GM21381 (cell line): ENCODE data around the gene ARL17A.
"Not testable (repeated sequence)": the region's sequence is repeated elsewhere in the genome, so short reads cannot be mapped to it uniquely, and the experiment has no call there.

Experiments
- ATAC-seq: cut with Tn5 transposase; IDR thresholded peaks from one replicate; pipeline ENCODE4 v1.9.1; 2021; ENCODE audit warnings: mild to moderate bottlenecking, moderate library complexity; ENCODE audit not compliant: unreplicated experiment

ARL17A gene

GRCh38 chr17:46579083-46580075, at the start of gene ARL17A:
Gene ARL17A (minus strand): TSS chr17:46579691. CDS start chr17:46576322, 3,369 bp downstream.
- peak; percentile 92 for ATAC-seq

- ATAC-seq = not testable (repeated sequence)
Observed at GRCh38 chr17:46628753-46629436, 49.4 kb upstream of the ARL17A start.

- ATAC-seq = not testable (repeated sequence)
Observed at GRCh38 chr17:46627452-46627851, 48.0 kb upstream of the ARL17A start.

DNA sequence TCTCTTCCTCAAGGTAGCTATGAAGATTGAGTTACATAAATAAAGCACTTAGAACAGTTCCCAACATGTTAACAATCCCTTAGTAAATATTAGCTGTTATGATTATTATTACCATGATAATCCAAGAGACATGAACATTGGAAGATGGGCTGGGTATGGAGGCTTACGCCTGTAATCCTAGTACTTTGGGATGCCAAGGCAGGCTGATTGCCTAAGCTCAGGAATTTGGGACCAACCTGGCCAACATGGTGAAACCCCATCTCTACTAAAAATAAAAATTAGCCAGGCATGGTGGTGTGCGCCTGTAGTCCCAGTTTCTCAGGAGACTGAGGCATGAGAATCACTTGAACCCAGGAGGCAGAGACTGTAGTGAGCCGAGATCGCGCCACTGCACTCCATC, 45.2 kb upstream of the ARL17A start:
- ATAC-seq = not testable (repeated sequence)

GRCh38 chr17:46623790-46624189, 44.3 kb upstream of the ARL17A start:
- ATAC-seq = not testable (repeated sequence)

DNA sequence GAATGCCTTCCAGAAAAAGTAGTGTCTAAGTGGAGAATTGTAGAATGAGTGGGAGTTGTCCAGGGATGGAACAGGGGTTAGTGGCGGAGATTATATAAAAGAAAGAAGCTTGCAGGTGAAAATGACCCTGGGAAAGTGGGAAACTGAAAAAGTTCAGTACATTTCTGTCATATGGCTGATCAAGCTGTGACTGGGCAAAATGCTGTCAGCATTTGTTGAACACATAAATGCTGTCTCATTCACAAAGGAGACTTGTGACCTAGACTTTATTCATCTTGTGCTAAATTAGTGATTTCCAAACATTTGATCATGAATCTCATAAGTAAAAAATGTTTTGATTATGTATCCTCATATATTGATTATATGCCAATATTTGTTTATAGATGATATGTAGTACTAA, 39.5 kb upstream of the ARL17A start:
- not testable (repeated sequence) for ATAC-seq

GRCh38 chr17:46617121-46617520, 37.6 kb upstream of the ARL17A start:
- ATAC-seq = not testable (repeated sequence)

GRCh38 chr17:46613876-46614275, 34.4 kb upstream of the ARL17A start:
- not testable (repeated sequence) for ATAC-seq

DNA sequence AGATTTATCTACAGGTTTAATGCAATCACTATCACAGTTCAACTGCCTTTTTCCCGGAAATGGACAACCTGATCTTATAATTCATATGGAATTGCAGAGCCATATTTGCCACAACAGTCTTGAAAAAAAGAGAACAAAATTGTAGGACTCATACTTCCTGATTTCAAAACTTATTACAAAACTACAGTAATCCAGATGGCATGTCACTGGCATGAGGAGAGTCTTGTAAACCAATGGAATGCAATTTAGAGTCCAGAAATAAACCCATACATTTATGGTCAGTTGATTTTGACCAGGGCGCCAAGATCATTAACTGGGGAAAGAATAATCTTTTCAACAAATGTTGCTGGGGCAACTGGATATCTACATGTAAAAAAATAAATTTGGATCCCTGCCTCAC, 31.8 kb upstream of the ARL17A start:
- ATAC-seq = not testable (repeated sequence)

DNA sequence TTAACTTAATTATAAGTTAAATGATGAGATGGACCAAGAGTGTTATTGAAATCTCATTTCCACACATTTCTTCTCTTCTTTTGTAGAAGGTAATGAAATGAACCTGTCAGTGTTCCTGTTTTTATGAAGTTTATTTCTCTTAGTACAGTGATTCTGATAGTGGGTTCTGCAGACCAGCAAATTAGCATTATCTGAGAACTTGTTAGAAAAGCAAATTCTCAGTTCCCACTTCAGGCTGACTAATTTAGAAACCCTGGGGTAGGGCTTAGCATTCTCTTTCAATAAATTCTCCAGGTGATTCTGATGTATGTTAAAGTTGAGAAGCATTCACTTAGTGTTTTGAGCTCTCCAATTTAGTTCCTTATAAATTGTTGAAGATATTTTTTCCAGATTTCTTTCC, 23.6 kb upstream of the ARL17A start:
- not testable (repeated sequence) for ATAC-seq

DNA sequence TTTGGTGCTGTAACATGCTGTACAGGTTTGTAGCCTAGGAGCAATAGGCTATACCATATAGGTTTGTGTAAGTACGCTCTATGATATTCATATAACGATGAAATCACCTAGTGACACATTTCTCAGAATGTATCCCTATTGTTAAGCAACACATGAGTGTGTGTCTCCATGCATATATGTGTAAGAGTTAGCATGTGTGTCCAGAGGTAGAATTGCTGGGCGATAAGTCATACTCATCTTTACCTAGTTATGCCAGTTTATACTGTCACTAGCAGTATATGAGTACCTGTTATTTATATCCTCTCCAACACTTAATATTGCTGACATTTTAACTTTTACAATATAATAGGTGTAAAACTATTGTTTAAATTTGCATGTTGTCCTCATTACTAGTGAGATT, 21.3 kb upstream of the ARL17A start:
- not testable (repeated sequence) for ATAC-seq

DNA sequence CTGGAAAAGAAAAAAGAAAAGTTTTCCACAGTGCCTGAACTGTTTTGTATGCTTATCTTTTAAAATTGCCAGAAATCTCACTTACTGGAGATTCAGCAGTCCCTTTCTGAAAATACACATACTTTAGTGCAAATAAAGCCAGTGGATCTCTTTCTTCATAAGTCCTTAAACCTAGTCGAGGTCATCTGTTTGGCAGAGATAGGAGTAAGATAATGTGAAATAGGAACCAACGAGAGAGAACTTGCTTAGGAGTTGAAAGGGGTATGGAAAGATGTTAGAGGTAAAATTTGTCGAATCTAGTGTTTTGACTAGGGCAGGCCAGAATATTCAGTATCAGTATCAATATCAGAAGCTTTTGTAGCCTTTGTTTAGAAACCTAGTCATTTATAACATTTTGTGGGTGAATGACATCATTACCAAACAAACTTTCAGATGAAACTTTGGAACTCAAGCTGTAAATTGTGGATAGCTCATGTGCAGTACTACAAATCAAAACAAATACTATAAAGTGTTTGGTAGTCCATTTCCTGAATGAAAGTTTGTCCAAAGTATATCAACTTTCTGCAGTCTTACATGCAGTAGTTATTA, 18.9 kb upstream of the ARL17A start:
- ATAC-seq = not testable (repeated sequence)

DNA sequence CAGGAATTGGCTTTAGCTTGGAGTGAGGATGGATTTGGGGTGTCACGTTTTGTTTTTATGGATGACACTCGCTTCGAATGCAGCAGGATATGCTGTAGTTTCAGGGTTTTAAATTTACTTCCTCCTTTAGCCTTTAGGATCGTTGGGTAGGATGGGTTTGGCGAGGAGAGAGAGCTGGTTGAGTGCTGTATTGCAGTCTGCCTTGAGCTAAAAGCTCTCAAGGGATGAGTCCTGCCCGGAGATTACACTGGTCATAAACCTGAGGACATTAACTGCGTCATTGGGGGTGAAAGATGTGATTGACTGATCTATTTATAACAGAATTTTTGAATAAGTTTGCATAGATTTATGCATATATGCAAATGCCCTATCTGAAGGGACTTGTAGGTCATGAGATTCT, 11.8 kb upstream of the ARL17A start:
- ATAC-seq = not testable (repeated sequence)

DNA sequence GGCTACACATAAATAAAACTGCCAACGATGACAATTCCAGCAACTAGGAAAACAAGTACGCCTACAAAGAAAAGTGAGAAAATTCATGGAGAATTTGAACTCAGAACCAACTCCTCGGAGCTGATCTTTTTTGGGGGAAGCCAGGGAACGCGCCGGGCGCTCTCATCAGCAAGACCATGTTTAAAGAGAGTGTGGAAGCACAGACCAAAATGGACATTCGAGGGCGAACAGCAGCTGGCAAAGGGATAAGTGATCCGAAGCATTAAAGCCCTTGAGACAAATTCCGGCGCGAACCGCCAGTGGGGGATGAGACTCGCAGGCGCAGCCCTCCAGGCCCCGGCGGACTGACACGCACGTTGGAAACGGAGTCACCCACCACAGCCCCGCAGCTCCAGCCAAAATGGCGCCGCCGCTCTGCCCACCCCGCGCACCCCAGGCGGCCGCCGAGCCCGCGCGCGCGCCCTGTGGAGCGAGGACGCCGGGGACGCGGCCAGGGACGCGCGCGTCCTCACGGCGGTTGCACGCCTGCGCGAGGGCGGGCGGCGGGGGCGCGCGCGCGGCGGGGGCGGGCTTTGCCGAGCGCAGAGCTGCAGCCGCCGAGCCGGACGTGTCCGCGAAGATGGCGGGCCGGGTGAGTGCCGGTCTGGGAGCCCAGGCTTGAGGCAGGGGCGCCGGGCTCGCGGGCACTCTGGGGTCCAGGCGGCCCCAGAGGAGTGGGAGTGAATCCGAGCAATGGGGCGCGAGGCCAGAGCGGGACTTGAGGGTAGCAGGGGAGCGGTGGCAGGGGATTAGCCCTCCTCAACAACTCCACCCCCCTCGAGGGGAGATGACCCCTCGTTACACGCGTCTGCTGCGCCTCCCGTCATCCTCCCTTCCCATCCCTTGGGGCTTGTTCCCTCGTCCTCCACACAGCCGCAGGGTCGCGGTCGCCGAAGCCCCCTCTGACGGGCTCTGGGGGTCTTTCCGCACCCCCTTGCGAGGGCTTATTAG, 11.0 kb upstream of the ARL17A start, which contains the start of gene NSF:
TSS of gene NSF (plus strand) at position 513 of the 990 bp plus-strand sequence. CDS start at position 620, 107 bp downstream.
- ATAC-seq = peak; percentile 84

DNA sequence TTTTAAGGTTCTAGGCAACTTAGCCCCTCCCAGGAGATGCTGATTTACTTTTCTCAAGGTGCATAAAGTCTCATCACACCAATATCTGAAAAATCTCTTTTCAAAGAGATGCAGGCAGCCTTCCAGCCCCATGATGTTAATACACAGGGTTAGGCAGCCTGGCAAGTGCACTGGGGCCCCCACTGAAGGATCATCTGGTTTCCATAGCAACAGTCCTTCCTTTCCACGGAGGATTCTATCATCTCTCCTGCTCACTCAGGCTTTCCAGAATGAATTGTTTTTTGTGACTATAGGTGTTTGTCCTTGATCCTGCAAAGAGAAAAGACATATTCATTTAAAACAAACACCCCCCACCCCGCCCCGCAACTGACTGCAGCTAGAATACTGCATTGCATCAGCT, 6.0 kb upstream of the ARL17A start:
- not testable (repeated sequence) for ATAC-seq

- ATAC-seq = not testable (repeated sequence)
Observed at GRCh38 chr17:46580082-46580481, 591 bp upstream of the ARL17A start.

- not testable (repeated sequence) for ATAC-seq
Observed at GRCh38 chr17:46571796-46572195, 7.7 kb downstream of the ARL17A start.

GRCh38 chr17:46566980-46567379, 12.5 kb downstream of the ARL17A start:
- ATAC-seq = not testable (repeated sequence)

DNA sequence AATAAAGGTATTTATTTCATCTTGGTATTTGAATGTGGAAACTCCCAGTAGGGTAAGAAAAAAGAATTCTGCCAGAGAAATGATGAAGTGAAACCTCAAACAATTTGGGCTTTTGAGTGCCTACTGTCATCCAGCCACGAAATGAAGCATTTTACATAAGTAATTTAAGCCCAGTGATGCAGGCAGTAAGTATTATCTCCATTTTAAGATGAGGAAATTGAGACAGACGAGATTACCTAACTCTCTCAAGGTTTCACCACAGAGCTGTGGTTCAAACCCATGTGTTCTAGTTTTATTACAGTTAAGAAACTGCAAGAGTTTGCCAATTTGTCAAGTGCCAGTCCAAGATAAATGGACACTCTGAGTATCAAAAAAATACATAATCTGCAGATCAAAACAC, 13.2 kb downstream of the ARL17A start:
- not testable (repeated sequence) for ATAC-seq

- not testable (repeated sequence) for ATAC-seq
Observed at GRCh38 chr17:46560048-46560447, 19.4 kb downstream of the ARL17A start.
